IPS DF 19.7 (cell line): ENCODE results near the gene NCR2.
"Not testable (repeated sequence)": the region's sequence is repeated elsewhere in the genome, so short reads cannot be mapped to it uniquely, and the experiment has no call there.

Source experiments
- DNase-seq: peaks from one replicate; pipeline ENCODE4 v3.0.0-alpha.2; 2013; ENCODE audit warnings: low read depth, low spot score

Gene NCR2, protein sequence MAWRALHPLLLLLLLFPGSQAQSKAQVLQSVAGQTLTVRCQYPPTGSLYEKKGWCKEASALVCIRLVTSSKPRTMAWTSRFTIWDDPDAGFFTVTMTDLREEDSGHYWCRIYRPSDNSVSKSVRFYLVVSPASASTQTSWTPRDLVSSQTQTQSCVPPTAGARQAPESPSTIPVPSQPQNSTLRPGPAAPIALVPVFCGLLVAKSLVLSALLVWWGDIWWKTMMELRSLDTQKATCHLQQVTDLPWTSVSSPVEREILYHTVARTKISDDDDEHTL

GRCh38 chr6:41335296-41335695 lies at the start of gene NCR2:
Gene NCR2, plus strand, starts transcription at chr6:41335608. Its CDS starts 269 bp downstream, at chr6:41335877.
- no peak for DNase-seq

GRCh38 chr6:41286544-41287346 lies 48.7 kb upstream of the NCR2 start, which contains the start of gene TREM1:
Gene TREM1, minus strand, starts transcription at chr6:41286682. Its CDS starts 27 bp downstream, at chr6:41286655.
- DNase-seq, result no peak

DNA sequence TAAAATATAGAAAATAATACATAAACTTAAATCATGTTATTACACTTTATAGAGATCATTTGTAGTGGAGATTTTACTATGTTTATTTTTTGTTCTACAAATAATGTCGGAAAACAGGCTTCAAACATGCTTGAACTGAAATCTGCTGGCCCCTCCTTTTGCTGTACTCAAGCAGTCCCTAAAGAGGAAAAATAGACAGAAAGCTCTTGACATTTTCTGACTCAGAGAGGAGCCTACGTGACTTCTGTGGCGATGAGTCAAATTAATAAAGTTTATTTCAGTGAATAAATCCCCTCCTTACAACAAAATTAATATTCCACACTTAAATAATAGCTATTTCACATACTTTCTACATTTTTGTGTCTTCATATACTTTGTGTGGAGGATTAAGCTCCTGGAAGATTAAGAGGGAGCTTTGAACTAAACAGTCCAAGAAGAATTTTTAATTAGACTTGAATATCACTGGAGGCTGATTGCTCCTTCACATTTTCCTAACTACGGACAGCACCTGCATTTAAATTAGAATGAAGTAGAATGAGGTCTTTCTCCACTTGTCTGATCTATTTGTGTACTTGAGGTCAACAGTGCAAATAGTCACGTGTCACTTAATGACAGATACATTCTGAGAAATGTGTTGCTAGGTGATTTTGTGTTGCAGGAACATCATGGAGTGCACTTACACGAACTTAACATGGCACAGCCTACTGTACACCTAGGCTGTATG lies 47.2 kb upstream of the NCR2 start:
- no peak for DNase-seq

DNA sequence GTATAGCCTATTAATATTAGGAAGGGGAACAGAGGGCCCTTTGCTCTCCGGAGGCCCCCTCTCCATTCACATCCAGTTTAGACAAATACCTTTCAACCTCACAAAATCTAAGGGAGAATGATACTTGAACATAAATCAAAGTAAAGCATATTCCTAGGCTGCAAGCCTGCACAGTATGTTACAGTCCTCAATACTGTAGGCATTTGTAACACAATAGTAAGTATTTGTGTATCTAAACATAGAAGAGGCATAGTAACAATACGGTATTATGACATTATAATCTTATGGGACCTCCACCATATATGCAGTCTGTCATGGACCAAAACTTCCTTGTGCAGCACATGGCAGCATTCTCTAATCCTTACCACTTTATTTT lies 46.7 kb upstream of the NCR2 start:
- DNase-seq, result no peak

DNA sequence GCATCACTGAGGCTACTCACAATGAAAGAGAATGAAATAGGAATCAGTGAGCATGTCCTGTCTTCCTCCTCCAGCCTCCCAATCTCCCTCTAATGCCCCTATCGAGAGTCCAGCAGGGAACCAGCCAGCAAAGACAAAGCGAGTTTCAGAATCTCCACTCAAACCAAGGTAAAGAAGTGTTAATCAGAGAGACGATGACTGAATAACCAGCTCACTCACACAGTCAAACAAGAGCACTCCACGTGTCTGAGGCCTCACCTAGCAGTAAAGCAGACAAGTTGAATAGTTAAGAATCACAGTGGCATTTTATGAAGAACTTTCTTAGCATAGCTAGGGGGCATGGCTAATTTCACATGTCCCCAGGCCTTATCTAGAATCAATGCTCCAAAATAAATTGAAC lies 45.6 kb upstream of the NCR2 start:
- no peak for DNase-seq

DNA sequence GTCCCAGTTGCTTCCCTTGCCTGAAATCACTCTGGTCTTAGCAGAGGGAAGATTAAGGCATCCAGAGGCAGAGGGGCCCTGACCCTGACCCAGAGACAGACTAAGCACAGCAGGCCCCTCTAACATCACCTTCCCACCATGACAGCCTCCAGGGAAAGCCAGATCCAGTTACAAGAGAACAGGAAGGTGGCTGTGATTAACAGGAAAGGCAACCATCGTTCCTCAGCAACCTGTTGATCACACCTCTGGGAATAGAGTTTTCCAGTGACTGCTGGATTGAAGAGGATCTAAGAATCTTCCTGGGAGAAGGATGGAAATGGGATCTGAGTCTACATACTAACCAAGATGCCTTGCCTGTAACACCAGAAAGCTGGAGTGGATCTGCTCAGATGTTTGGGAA lies 43.7 kb upstream of the NCR2 start:
- no peak for DNase-seq

GRCh38 chr6:41294214-41294872 lies 41.1 kb upstream of the NCR2 start:
- DNase-seq, result no peak

DNA sequence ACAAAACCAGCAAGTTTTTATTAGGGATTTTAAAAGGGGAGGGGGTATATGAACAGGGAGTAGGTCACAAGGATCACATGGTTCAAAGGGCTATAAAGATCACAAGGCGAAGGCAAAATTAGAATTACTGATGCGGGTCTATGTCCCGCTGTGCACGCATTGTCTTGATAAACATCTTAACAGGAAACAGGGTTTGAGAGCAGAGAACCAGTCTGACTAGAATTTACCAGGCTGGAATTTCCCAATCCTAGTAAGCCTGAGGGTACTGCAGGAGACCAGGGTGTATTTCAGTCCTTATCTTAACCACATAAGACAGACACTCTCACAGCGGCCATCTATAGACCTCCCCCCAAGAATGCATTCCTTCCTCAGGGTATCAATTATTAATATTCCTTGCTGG lies 38.2 kb upstream of the NCR2 start:
- DNase-seq, result not testable (repeated sequence)

DNA sequence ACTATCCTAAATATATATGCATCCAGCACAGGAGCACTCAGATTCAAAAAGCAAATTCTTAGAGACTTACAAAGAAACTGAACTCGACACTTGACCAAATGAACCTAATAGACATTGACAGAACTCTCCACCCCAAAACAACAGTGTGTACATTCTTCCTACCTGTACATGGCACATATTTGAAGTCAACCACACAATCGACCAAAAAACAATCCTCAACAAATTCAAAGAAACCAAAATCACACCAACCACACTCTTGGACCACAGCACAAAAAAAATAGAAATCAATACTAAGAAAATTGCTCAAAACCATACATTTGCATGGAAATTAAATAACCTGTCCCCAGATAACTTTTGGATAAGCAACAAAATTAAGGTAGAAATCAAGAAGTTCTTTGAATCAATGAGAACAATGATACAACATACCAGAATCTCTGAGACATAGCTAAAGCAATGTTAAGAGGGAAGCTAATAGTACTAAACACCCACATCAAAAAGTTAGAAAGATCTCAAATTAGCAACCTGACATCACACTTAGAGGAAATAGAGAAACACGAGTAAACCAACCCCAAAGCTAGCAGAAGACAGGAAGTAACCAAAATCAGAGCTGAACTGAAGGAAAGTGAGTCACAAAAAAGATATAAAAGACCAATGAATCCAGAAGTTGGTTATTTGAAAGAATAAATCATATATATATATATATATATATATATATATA lies 36.5 kb upstream of the NCR2 start:
- no peak for DNase-seq

GRCh38 chr6:41302638-41303037 lies 32.8 kb upstream of the NCR2 start:
- DNase-seq, result no peak

DNA sequence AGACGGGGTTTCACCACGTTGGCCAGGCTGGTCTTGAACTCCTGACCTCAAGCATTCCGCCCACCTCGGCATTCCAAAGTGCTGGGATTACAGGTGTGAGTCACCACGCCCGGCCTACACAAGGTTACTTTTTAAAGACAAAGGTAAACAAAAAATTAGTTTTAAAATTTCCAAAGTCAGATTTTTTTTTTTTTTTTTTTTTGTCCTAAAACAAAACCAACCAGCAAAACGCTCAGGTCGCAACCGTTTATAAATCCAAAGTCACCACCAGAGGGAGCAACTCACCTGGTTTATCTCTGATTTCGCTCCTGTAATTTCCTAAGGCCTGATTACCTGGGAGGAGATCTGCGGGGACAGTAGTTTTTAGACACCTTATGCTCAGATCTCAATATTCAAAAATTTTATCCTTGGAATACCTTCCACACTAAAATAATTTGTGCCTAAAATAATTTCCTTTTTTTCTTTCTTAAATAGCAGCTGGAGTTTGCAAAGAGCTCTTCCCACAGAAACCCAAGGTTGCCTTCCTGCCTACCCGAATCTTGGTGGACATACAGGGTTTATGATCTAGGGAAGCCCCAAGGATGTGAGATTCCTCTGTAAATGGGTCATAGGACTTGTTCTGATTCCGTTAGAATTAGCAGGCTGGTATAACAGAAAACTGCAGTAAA lies 29.1 kb upstream of the NCR2 start:
- no peak for DNase-seq

DNA sequence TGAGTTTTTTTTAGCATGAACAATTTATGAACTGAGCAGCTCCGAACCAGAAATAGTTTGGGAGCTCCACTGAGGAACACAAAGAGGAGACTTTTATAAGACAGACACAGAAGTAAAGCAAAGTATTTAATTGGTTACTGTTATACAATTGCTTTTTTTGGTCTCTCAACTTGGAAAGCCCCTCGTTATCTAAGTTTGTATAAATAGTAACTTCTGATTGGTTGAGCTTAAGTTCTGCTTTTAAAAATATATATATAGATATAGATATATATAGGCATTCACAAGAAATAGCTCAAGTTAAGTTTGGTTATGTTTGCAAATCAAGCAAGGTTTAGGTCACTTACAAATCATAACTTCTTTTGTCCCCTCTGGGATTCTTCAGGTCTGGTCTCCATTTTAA lies 20.2 kb upstream of the NCR2 start:
- no peak for DNase-seq

DNA sequence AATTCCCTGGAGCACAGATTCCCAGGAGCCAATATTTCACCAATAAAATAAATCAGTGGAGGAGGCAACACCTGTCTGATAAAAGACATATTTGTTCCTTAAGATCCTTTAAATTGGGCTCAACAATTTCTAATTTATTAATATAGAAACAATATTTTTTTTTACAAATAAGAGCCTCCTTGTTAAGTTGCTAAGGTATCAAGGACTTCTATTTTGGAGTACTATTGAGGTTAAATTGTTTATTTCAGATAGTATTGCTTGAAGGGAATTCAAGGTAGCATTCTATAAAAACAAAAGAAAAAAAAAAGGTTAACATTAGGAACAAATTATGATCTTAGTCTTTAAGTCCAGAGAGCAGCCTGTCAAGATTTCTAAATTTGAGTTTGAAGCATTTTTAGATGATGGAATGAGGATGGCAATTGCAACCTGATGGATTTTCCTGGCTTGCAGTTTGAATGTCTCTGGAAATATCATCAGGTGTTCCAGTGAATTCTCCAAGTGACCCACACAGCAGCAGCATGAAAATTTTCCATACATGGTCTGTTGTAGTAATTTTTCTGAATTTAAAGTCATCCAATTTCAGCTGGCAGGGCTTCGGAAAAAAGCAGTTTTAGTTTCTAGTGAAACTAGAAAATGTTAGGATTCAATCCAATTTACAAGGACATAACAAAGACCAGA lies 19.3 kb upstream of the NCR2 start:
- no peak for DNase-seq

- no peak for DNase-seq
Observed at GRCh38 chr6:41318261-41318653, 17.2 kb upstream of the NCR2 start.

- peak; percentile 81 for DNase-seq
Observed at GRCh38 chr6:41318654-41319565, 16.5 kb upstream of the NCR2 start.

DNA sequence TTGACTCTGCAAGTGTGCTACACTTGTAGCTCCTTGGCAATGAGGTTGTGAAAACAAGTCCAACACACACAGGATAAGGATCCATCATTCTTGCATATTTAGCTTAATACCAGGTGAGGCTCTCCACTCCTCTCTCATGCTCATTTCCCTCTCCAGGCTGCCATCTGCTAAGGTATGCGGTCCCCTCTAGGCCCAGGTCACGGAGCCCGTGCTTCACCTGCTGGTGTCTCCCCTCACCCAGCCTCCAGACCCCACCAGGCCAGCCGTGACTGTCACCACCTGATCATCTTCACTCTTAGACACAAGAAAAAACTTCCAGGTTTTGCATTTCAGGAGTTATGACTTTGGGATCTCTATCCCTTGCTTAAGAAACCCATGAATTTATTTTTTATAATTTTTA lies 14.2 kb upstream of the NCR2 start:
- no peak for DNase-seq

- DNase-seq, result no peak
Observed at GRCh38 chr6:41325446-41326066, 9.9 kb upstream of the NCR2 start.

- DNase-seq, result no peak
Observed at GRCh38 chr6:41326092-41326491, 9.3 kb upstream of the NCR2 start.

DNA sequence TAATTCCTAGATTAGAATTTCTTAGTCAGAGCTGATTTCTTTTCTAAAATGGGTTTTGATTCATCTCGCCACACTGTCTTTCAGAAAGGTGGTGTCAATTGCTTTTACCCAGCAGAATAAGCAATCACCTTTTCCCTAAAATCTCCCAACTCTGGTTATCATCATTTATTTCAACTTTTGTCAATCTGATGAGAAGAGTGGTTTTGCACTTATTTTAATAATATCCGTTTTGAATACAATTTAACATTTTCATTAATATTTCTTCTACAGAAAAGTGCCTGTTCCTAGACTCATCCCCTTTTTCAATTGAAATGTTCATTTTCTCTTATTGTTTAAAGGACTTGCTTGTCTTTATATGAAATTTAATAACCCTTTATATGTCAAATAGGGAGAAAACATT lies 8.2 kb upstream of the NCR2 start:
- no peak for DNase-seq
